Kidney tubule cell (primary cell): Measurements from ENCODE around the gene ZNF470.
A peak's percentile ranks its signal among the peaks of the same experiment; 100 is the strongest.

Source experiments
- DNase-seq: peaks from one replicate; pipeline ENCODE4 v3.0.0-alpha.2; 2018; ENCODE audit warnings: low spot score

The ZNF470 gene

DNA sequence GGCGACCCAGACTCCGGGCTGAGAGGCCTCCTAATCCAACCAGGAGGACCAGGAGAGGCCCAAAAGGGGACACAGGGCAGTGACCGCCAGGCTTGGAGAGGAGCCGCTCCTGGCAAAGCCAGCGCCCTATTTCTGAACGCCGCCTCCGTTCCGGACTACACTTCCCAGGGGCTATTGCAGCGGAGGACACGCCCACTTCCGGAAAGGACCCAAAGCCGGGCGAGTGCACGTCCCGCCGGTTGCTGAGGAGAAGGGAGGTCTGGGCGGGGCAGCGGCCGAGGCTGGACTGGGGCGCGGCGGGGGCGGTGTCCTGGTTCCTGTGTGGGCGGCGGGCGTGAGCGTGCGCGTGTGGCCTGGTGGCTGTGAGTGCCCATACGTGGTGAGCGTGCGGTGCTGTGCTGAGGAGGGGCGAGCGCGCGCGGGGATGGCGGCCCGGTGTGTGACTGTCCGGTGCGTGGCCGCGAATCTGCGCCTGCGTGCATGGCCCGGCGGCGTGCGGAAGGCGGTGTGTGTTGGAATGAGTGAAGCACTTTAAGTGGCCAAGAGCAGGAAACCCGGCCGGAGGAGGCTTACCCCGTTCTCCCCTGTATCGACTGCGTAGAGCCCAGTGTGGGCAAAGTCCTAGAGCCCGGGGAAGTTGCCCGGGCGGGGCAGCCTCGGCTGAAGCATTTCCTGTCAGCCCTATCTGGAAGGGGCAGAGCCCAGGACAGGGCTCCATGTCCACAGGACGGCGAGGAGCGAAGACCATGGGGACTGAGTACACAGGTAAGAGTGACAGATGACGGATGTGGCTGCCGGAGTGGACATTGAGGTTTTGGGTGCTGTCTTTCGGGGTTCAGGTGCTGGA is at the start of gene ZNF470:
ZNF470 (plus strand) TSS at position 195 of the 847 bp plus-strand sequence. CDS start 2,844 bp downstream, outside the sequence.
- DNase-seq: peak; percentile 93

GRCh38 chr19:56525214-56525860 is 41.9 kb upstream of the ZNF470 start:
- DNase-seq: no peak

DNA sequence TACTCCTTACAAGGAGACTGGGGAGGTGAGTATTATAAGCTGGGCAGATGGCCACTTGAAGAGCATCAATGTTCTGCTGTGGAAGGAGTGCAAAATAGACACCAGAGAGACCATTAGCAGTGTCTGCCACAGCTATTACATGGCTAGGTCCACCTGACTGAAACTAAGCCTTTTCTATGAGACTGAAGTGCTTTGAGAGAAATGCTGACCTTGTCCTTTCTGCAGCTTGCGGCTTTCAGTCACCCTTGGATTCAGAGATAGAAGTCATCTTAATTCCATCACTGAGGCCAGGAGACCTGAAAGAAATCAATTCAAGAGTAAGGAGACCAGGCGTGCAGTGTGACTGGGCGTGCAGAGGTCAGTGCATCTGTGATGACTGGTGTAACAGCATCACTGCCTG is 29.8 kb upstream of the ZNF470 start:
- DNase-seq: no peak

GRCh38 chr19:56538254-56538760 is 29.0 kb upstream of the ZNF470 start:
- DNase-seq: peak; percentile 90

- DNase-seq: no peak
These were observed 28.5 kb upstream of the ZNF470 start, which contains the start of gene ZFP28 for GRCh38 chr19:56538761-56539263. TSS of gene ZFP28 (plus strand) at chr19:56538948. CDS start at chr19:56539019, 71 bp downstream.

GRCh38 chr19:56543776-56544175 is 23.5 kb upstream of the ZNF470 start:
- DNase-seq: no peak

GRCh38 chr19:56547535-56547934 is 19.7 kb upstream of the ZNF470 start:
- no peak for DNase-seq

GRCh38 chr19:56554272-56554869 is 12.9 kb upstream of the ZNF470 start:
- DNase-seq: no peak

DNA sequence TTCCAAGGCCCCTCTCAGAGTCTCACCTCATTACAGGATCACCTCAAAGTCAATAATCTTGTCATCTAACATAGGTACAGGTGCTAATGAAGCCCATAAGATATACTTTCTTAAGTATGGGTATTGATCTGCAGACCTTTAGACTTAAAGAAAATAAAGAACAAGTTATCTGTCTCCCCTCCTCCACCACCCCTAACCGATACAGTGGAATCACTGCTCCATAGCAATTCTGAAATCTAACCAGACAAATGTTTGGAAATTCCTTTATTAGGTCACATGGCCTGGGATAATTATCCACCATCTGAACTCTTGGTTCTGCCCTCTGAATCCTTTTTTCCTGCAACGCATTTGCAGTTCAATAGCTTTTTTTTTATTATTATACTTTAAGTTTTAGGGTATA is 4.5 kb upstream of the ZNF470 start:
- no peak for DNase-seq

DNA sequence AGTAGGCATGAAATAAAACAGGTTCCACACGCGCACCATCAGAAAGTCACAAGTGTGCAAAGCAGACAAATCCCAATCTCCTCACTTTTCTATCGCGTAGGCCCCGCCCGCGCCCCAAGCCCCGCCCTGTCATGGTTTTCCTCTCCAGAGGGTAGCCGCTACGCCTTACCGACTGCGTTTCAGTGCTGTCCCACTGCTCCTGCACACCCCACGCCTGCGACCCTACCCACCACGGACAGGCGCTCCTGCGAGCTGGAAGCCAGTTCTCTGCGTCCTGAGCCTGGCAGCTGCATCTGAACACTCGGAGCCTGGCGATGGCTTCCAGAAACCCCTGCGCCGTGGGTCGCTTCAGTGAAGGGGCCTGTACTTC is 379 bp upstream of the ZNF470 start:
- no peak for DNase-seq

- no peak for DNase-seq
These were observed 5.3 kb downstream of the ZNF470 start for GRCh38 chr19:56572589-56572988.

DNA sequence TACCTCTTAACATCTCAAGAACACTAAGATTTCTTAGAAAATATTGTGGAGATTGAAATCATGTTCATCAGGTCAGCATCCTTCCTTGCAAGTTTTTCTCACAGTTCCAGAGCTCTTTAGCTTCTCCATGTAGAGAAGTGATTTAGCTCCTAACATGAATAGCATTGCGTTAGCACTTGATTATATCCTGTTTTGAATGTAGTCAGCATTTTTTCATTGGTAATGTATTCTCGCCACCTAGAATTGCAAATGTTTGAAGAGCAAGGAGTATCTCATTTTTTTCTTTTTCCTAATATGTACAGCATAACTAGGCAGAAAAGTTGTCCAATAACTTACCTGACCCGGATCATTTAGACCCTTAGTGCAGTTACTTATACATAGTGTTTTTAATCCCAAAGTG is 6.6 kb downstream of the ZNF470 start:
- DNase-seq: no peak

- no peak for DNase-seq
These were observed 10.7 kb downstream of the ZNF470 start for GRCh38 chr19:56577719-56578602.

- DNase-seq: no peak
These were observed 27.1 kb downstream of the ZNF470 start for GRCh38 chr19:56594446-56594782.

DNA sequence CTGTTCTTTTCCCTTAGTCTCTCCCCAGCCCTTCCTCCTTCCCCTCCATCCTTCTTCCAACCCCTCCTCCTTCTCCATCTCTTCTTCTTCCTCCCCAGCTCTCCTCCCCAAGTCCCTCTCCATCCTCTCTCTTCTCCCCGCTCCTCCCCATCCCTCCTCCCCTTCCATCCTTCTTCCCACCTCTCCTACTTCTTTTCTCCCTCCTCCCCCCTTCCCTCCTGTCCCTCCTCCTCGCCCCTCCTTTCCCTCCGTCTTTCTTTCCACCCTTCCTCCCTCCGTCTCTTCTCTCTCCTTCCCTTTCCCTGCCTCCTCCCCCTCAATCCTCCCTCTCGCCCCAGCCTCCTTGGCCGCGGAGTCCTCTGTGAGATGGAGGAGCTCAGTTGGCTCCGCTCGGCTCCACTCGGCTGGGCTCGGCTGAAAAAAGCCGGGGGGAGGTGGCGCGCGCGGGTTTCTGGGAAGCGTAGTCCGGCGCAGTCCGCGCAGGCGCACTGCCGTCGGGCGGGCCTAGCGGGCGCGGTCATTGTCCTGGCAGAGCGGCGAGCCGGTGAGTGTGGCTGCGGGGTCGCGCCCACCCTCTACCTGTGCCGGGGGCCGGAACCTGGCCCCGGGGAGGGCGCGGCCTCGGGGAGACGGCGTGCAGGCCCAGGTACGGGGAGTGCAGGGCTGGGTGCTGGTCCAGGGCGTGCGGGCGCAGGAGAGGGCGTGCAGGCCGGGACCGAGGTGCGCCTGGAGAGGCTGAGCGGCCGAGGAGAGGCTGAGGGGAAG is 27.7 kb downstream of the ZNF470 start, which contains the start of gene ZNF71:
ZNF71 (plus strand) TSS at position 520 of the 765 bp plus-strand sequence. CDS start 6,257 bp downstream, outside the sequence.
- peak; percentile 88 for DNase-seq

- no peak for DNase-seq
These were observed 28.3 kb downstream of the ZNF470 start for GRCh38 chr19:56595548-56595899.

GRCh38 chr19:56596676-56597075 is 29.4 kb downstream of the ZNF470 start:
- DNase-seq: no peak

DNA sequence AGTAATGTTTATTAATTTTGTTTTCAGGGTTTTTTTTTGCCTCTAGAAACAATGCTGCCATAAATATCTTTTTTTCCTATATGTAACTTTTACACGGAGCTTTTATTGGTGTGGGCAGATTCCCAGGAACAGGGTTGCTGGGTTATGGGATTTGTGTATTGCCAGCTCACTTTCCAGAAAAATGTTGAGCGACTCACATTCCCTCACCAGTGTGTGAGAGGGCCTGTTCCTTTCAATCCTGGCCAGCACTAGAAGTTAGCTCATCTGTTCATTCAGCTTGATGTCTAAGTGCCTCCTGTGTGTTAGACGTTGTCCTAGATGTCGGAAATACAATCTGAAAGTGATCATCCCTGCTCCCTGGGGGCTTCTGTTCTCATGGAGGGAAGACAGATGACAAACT is 30.4 kb downstream of the ZNF470 start:
- DNase-seq: no peak

DNA sequence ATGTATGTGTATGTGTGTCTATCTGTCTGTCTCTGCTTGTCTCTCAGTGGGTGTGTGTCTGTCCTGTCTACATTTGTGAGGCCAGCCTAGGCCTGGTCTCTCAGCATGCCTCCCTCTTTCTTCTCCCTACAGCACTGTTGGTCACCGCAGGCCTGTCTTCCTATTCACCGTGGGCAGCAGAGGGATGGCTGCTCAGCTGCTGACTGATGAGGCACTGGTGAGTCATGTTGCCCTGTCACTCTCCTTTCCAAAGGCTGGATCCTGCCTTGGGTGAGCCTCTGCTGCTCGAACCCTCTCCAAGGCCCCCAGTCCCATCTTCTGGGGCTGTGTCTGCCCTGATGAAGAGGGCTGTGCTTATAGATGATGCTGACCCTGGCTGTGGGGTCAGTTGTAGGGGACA is 34.1 kb downstream of the ZNF470 start:
- DNase-seq: peak; percentile 54

GRCh38 chr19:56603829-56604228 is 36.6 kb downstream of the ZNF470 start:
- DNase-seq: no peak
